T-helper 2 cell (primary cell): Measurements from ENCODE around the gene SAMD4A.

ENCODE experiments used
- DNase-seq, 5 experiments: peaks; one replicate each; pipeline versions ENCODE4 v3.0.0 to v3.0.0-alpha.2; 2012 to 2022

SAMD4A gene

GRCh38 chr14:54660604-54661111 lies 93.7 kb downstream of the SAMD4A start:
- no peak for DNase-seq

- DNase-seq = no peak
Observed at GRCh38 chr14:54662491-54663133, 95.7 kb downstream of the SAMD4A start.

- DNase-seq = no peak
Observed at GRCh38 chr14:54664961-54665360, 98.0 kb downstream of the SAMD4A start.

- DNase-seq = no peak
Observed at GRCh38 chr14:54665946-54666345, 99.0 kb downstream of the SAMD4A start.

- no peak for DNase-seq
Observed at GRCh38 chr14:54667026-54667744, 100.3 kb downstream of the SAMD4A start.

GRCh38 chr14:54667764-54668163 lies 100.8 kb downstream of the SAMD4A start:
- no peak for DNase-seq

GRCh38 chr14:54669721-54670561 lies 103.0 kb downstream of the SAMD4A start:
- DNase-seq = peak in 2 of 5 experiments; percentile 74 to 87

GRCh38 chr14:54671537-54671936 lies 104.6 kb downstream of the SAMD4A start:
- no peak for DNase-seq

- DNase-seq = no peak
Observed at GRCh38 chr14:54672181-54672580, 105.3 kb downstream of the SAMD4A start.

- DNase-seq = peak in 1 of 5 experiments; percentile 76
Observed at GRCh38 chr14:54672688-54673087, 105.8 kb downstream of the SAMD4A start.

GRCh38 chr14:54673193-54674045 lies 106.5 kb downstream of the SAMD4A start:
- no peak for DNase-seq

GRCh38 chr14:54674046-54674741 lies 107.3 kb downstream of the SAMD4A start:
- peak in 1 of 5 experiments; percentile 66 for DNase-seq

GRCh38 chr14:54675236-54676128 lies 108.6 kb downstream of the SAMD4A start:
- no peak for DNase-seq

- no peak for DNase-seq
Observed at GRCh38 chr14:54676812-54677708, 110.1 kb downstream of the SAMD4A start.

GRCh38 chr14:54680651-54681050 lies 113.7 kb downstream of the SAMD4A start:
- no peak for DNase-seq

- no peak for DNase-seq
Observed at GRCh38 chr14:54681811-54682261, 114.9 kb downstream of the SAMD4A start.

- no peak for DNase-seq
Observed at GRCh38 chr14:54682578-54682977, 115.7 kb downstream of the SAMD4A start.

GRCh38 chr14:54683882-54684794 lies 117.2 kb downstream of the SAMD4A start:
- DNase-seq = peak in 1 of 5 experiments; percentile 55
